Measurements from ENCODE around the gene CHCHD10.
A peak's percentile ranks its signal among the peaks of the same experiment; 100 is the strongest.
"Not testable (repeated sequence)": the region's sequence is repeated elsewhere in the genome, so short reads cannot be mapped to it uniquely, and the experiment has no call there.

CHCHD10 gene

GRCh38 chr22:23744485-23744884, 23.3 kb downstream of the CHCHD10 start:
- DNase-seq = no peak

DNA sequence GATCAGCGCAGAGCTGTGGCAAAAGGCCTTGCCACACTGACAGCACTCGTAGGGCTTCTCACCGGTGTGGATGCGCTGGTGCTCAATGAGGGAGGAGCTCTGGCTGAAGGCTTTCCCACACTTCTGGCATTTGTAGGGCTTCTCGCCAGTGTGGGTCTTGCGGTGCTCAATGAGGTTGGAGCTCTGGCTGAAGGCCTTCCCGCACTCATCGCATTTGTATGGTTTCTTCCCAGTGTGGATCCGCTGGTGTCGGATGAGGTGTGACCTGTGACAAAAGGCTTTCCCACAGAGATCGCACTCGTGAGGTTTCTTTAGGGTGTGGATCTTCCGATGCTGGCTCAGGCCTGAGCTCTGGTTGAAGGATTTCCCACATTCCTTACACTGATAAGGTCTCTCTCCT, 23.8 kb downstream of the CHCHD10 start:
- DNase-seq = no peak

- no peak for DNase-seq
Measured at GRCh38 chr22:23743303-23743705, 24.5 kb downstream of the CHCHD10 start.

GRCh38 chr22:23742505-23743264, 25.1 kb downstream of the CHCHD10 start:
- no peak for DNase-seq

DNA sequence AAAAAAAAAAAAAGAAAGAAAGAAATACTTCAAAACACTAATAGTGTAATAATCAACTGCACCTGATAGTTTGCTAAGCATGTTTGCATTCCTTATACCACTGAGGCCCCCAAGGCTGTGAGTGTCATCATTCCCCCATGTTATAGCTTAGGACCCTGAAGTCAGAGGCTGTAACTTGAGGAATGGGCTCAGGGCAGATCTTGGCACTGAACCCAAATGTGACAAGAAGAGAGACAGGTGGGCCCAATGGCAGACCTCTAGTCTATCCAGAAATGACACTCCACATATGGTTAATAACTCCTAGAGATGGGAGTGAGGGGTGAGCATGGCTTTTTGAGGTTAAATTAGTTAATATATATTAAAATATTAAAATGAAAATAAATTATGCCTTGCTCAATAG, 30.1 kb downstream of the CHCHD10 start:
- DNase-seq = no peak

DNA sequence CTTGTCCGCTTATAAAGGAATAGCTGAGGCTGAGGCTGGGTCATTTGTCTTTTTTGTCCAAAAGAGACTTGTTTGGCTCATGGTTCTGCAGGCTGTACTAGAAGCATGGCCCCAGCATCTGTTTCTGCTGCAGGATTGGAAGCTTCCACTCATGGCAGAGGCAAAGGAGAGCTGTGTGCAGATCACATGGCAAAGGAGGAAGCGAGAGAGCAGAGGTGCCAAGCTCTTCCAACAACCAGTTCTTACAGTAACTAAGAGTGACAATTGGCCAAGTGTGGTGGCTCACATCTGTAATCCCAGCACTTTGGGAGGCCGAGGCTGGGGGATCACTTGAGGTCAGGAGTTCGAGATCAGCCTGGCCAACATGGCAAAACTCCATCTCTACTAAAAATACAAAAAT, 39.7 kb downstream of the CHCHD10 start:
- not testable (repeated sequence) for DNase-seq

DNA sequence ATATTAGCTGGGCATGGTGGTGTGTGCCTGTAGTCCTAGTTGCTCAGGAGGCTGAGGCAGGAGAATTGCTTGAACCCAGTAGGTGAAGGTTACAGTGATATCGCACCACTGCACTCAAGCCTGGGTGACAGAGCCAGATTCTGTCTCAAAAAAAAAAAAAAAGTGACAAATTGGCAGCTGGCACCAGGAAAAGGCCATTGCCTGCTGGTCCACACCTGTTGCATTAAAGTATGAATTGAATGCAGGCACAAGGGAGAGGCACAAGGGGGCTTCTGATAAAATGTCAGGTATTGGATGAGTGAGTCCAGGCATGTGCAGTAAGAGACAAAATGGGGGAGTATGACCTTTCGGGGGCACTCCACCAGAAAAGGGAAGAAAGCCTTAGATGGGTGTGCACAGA, 45.0 kb downstream of the CHCHD10 start:
- DNase-seq = no peak

DNA sequence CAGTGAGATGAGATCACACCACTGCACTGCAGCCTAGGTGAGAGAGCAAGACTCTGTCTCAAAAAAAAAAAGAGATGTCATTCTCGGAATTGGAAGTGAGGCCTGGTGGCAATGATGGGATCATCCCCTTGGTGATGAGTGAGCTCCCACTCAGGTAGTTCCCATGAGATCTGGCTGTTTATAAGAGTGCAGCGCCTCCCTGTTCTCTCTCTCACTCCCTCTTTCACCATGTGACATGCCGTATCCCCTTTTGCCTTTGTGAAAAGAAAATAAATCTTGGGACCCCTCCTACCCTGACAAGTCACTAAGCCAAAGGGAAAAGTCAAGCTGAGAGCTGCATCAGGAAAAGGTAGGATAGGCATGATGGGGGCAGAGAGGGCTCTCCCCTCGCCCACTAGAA, 45.6 kb downstream of the CHCHD10 start:
- no peak for DNase-seq

DNA sequence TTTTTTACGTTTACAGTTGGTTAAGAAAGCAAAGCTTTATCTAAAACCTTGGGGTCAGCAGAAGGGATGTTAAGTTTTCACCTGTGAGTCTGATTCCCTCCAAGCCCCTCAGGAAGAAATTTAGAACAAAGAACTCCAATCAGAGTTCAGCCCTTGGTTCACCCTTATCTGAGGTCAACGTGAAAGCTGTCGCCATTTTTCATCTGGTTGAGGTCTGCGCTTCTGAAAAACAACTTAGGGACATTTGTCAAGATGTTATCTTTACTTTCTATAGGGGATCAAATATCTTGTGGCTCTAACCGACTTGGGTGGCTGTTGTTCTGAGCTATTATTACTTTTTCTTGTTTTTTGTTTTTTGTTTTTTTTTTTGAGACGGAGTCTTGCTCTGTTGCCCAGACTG, 46.9 kb downstream of the CHCHD10 start:
- no peak for DNase-seq

- no peak for DNase-seq
Measured at GRCh38 chr22:23718371-23719165, 49.2 kb downstream of the CHCHD10 start.

DNA sequence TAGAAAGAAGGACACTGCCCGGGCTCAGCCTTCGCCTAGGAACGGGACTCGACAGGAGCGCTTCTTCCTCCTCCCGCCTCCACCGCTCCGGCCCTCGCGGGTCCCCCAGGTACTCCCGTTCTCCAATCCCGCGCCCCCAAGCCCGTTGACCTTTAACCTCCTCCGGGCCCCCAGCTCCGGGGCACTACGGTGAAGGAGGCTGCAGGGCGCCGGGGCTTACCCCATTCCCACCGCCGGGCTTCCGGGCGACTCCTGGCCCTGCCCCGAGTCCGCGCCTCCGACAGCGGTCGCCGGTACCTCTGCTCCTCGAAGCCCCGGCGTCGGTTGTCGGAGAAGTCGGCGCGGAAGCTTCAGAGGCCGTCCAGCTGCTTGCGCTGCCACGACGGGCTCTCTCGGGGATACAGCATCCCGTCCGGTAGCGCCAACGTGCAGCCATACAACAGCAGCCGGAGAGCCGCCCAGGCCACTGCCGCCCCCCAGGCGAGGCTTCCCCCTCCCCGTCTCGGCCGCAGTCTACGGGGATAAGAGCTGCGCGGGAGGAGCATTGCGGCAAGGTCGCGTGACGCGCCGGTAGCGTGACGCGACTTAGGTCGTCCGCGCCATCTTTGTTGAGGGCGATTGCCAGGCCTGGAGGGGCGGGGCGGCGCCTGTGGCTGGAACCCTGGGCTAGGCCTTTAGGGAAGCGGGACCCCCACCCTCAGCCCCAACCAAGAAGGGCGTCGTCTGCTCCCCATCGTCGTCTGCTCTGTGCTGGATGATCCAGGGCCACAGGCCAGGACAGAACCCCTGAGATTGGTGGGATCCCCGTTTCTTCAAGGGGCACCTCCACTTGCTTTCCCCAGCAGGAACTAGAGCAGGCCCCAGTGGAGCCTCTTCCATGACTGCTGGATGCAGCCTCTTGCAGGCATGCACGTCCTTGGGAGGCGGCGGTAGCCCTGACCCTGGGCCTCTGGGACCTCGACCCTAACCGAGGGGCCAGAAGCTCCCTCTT, 50.7 kb downstream of the CHCHD10 start:
- DNase-seq = peak; percentile 89
